HFF-Myc (cell line): ENCODE measurements around the gene SNX33.

Experiments
- DNase-seq: peaks from one replicate; pipeline ENCODE4 v3.0.0-alpha.2; 2011; ENCODE audit warnings: low read depth; ENCODE audit errors: extremely low read depth
- H3K4me3 ChIP-seq: replicated peaks from 2 replicates; pipeline ENCODE4 v1.5.1; 2011; ENCODE audit warnings: low read depth, mild to moderate bottlenecking, control low read depth, low read length
- CTCF ChIP-seq: IDR thresholded peaks from 2 replicates; pipeline ENCODE4 v1.5.1; 2012; ENCODE audit warnings: mild to moderate bottlenecking, low read depth, low read length, control low read depth; ENCODE audit errors: missing control alignments

Gene SNX33

GRCh38 chr15:75693501-75694240 lies 46.0 kb downstream of the SNX33 start:
- H3K4me3 ChIP-seq = peak overlapping the region; percentile 8; the same call in 1 of the 2 replicates
- TF ChIP-seq CTCF = no peak
- DNase-seq = peak; percentile 90

DNA sequence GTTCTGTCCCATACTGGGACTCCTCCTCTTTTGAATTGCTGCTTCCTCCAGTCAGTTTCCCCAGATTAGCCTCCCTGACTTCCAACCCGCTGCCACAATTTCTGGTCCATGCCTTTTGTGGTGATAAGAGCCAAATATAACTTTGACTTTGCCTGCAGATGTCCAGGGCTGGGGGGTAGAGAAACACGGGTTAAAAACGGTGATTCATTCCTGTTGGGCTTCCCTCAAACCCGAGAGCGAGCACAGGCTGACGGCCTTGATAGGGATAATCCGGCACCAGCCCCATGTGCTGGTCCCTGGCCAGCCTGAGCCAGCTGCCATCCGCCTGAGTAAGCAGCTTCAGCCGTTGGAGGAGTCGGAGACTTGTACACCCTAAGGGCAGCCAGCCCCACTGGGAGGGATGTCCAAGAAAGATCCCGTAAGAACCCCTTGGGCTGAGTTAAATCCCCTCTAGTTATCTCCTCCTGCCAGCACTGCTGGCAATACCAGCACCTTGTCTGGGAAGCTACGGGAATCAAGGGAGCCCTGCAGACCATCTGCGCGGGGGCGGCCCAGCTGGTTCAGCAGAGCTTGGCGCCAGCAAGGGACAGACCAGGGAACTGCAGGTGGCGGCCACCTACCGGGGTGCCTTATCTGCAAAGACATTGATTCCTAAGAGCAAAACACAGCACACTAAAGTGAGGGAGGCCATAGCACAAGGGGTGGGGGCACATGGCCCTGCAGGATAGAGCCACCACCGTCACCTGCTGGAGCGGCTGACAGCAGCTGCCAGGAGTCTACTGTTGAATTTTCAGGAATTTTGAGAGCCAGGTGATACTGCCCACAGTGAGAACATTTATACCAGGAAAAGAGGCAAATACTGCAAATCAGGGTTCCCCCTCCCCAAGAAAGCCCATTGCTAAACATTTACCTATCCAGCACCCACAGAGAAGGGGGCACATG lies 46.8 kb downstream of the SNX33 start:
- DNase-seq = peak; percentile 92
- peak overlapping the region; percentile 7; the same call in 1 of the 2 replicates for H3K4me3 ChIP-seq
- TF ChIP-seq CTCF = peak; percentile 33

GRCh38 chr15:75695220-75695619 lies 47.5 kb downstream of the SNX33 start:
- no peak for TF ChIP-seq CTCF
- no peak overlapping the region for H3K4me3 ChIP-seq
- no peak for DNase-seq

- no peak for TF ChIP-seq CTCF
- no peak for DNase-seq
- H3K4me3 ChIP-seq = no peak overlapping the region
These were observed 48.1 kb downstream of the SNX33 start for GRCh38 chr15:75695634-75696310.

DNA sequence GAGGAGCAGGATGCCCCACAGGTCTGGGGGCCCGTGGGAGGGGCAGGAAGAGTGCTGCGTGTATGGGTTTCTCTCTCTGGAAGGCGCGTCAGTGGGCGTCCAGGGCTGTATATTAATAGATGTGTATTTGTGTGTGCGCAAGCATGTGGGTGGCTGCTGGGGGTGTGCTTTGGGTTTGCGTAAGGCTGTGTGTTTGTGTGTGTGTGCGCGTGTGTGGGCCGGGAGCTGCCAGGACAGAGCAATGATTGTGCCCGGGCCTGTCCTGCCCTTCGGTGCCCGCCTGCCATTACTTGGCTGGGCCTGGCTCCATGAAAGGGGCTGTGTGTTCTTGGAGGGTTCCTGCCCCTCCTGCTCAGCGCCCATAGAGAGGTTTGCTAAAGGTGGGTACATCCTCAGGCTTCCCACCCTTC lies 48.6 kb downstream of the SNX33 start:
- no peak overlapping the region for H3K4me3 ChIP-seq
- DNase-seq = no peak
- TF ChIP-seq CTCF = no peak

DNA sequence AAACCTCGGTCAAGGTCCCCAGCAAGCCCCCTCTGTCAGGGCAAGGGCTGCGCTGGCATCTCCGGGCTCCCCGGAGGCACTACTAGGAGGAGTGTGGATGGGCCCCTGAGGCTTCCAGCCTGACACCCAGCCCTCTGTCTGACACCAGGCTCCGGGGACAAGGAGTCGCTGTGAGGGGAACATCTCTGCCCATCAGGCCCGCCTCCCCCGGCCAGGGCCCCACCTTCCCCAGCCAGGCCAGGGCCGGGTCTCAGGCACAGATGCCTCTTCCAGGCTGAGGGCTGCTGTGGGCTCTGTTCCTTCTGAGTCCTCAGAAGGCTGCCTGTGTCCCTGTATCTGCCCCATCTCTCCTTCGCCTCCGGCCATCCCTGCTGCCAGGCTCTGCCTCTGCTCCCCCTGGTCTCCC lies 49.1 kb downstream of the SNX33 start:
- TF ChIP-seq CTCF = no peak
- no peak overlapping the region for H3K4me3 ChIP-seq
- no peak for DNase-seq
